Upper lobe of left lung (tissue), 6 donors: ENCODE data around the gene LIN7B. TPM values are rescaled to one million over a fixed set of nuclear protein-coding genes. Genes with fewer than 3 reads are reported as not detected.
A peak's percentile ranks its signal among the peaks of the same experiment; 100 is the strongest.

ENCODE experiments used
- ATAC-seq, 2 donors: fragments of 200-7000 bp; cut with Tn5 transposase; one replicate each; pipeline ENCODE4 v1.9.1; 2022; ENCODE audit warnings: mild to moderate bottlenecking in 2 of 2, moderate library complexity in 2 of 2; ENCODE audit not compliant: low FRiP score in 2 of 2
- DNase-seq, 2 donors: peaks; one replicate each; pipeline ENCODE4 v3.0.0-alpha.2; 2019 to 2020
- H3K27ac ChIP-seq, 4 donors: fragments of 200-600 bp; sonication (generic); one replicate each; pipeline ENCODE4 v1.5.1; 2016 to 2019
- H3K27me3 ChIP-seq, 4 donors: fragments of 200-600 bp; sonication (generic); one replicate each; pipeline ENCODE4 v1.5.1; 2017 to 2019
- H3K36me3 ChIP-seq, 4 donors: fragments of 200-600 bp; sonication (generic); one replicate each; pipeline ENCODE4 v1.5.1; 2016 to 2019
- H3K4me1 ChIP-seq, 4 donors: fragments of 200-600 bp; sonication (generic); one replicate each; pipeline ENCODE4 v1.5.1; 2018 to 2019
- H3K4me3 ChIP-seq, 4 donors: fragments of 200-600 bp; sonication (generic); one replicate each; pipeline ENCODE4 v1.5.1; 2017 to 2019; ENCODE audit warnings: mild to moderate bottlenecking in 2 of 4, moderate library complexity in 1 of 4
- H3K9me3 ChIP-seq, 4 donors: fragments of 200-600 bp; sonication (generic); one replicate each; pipeline ENCODE4 v1.5.1; 2018 to 2019
- EP300 ChIP-seq, 4 donors: sonication (generic); formaldehyde crosslinking; IDR thresholded peaks; one replicate each; pipeline ENCODE4 v1.5.1; 2017; ENCODE audit warnings: antibody characterized with exemption in 4 of 4, control low read depth in 2 of 4
- POLR2A ChIP-seq, 4 donors: fragments of 450-650 bp; IDR thresholded peaks; one replicate each; pipeline ENCODE4 v1.5.1; 2016 to 2017; ENCODE audit warnings: antibody characterized with exemption in 4 of 4, mild to moderate bottlenecking in 2 of 4
- POLR2AphosphoS5 ChIP-seq, 2 donors: sonication (generic); formaldehyde crosslinking; IDR thresholded peaks; one replicate each; pipeline ENCODE4 v1.5.1; 2017; ENCODE audit warnings: antibody characterized with exemption in 2 of 2
- WGBS, 2 donors: methylation state at CpG; one replicate each; pipeline ENCODE4 v1.1.5; 2017 to 2018; 5-methylcytosine and 5-hydroxymethylcytosine counted together
- small RNA-seq, 4 donors: library from RNA; depleted of rRNA; stranded (forward); fragments of <200 nt; gene quantifications; one replicate each; pipeline ENCODE3, GENCODE V24; 2016
- total RNA-seq, 6 donors: library from RNA; depleted of rRNA in 4 of 6; stranded (reverse); fragments of >200 nt in 4 of 6; gene quantifications; one replicate each; pipeline versions ENCODE4 v1.1.0 to v1.2.1, GENCODE V29; 2016 to 2021
- TF ChIP-seq, protein P1 (sequence below), 6 experiments: fragments of 450-650 bp in 4 of 6; fragments of 200-600 bp in 2 of 6; sonication (generic) in 2 of 6; IDR thresholded peaks; one replicate each; pipeline ENCODE4 v1.5.1; 2016 to 2019; ENCODE audit warnings: antibody characterized with exemption in 6 of 6
- donor health status: DM: no; HTN: no; CAD: no; lungs with moderate emphysema.
- donor health status: DM: no; HTN: yes; CAD: no; lungs with severe emphysema.

LIN7B gene
- total RNA-seq, 6 donors from 2014 or later = 3.1 to 10.2 (median 7.6) TPM

DNA sequence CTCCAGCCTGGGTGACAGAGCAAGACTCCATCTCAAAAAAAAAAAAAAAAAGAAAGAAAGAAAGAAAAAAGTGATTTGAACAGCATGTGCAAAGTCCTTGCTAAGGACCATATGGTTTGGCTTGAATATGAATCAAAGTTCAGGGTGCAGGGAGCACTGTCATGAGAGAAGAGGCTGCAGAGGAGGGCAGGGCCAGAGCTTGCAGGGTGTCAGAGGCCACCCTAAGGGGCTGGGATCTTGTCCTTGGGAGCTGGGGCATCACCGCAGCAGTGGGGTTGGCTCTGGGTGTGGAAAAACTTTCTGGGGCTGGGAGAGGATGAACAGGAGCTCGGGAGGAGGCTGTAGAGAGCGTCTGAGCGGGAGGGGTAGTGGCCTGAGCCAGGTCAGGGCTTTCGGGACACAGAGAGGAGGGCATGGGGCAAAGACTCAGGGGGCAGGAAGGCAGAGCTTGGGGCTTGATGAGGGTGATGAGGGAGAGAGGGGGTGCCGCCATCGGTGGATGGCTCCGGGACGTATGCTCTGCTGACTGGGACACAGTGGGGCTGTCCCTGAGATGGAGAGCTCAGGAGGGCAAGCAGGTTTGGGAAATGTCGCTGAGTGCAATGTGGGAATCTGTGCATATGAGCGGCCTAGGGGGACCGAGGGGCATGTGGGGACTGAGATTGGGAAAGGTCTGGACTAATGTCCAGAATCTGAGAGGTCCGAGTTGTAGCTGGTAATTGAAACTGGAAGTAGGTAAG, 46.5 kb downstream of the LIN7B start:
- TF ChIP-seq EP300 (IDR thresholded peaks at IDR 0.05) = no peak
- Histone ChIP-seq H3K4me1 (peaks cover 20 to 34% (median 25%) of the 10 kb centered on the region in 4 donors), H3K36me3 (peaks cover 0 to 5% (median 0%) of the 10 kb centered on the region in 4 donors), H3K4me3 (no peak overlapping the region), H3K27me3 (no peaks in the 10 kb centered on the region), H3K9me3 (no peaks in the 10 kb centered on the region), H3K27ac (no peak overlapping the region)
- DNase-seq (no peak), ATAC-seq (no peak)
- WGBS, 2 donors = 90 to 95% methylated on average over 13 of the region's 13 CpGs

DNA sequence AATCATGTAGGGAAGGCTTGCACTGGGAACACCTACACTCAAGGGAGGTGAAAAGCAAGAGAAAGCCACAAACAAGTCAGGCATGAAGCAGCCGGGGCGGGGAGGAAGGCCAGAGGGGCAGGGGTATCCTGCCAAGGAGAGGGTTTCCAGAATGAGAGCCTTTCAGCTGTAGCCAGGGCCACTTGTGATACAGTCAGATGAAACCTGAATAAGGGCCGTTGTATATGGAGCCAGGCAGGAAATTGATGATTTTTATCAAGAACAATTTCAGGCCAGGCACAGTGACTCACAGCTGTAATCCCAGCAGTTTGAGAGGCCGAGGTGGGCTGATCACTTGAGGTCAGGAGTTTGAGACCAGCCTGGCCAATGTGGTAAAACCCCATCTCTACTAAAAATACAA, 47.8 kb downstream of the LIN7B start:
- ATAC-seq = no peak
- no peak for TF ChIP-seq EP300 (IDR thresholded peaks at IDR 0.05)
- TF ChIP-seq POLR2AphosphoS5 (IDR thresholded peaks at IDR 0.05) = no peak
- TF ChIP-seq POLR2A (IDR thresholded peaks at IDR 0.05) = no peak
- TF ChIP-seq, protein P1, sequence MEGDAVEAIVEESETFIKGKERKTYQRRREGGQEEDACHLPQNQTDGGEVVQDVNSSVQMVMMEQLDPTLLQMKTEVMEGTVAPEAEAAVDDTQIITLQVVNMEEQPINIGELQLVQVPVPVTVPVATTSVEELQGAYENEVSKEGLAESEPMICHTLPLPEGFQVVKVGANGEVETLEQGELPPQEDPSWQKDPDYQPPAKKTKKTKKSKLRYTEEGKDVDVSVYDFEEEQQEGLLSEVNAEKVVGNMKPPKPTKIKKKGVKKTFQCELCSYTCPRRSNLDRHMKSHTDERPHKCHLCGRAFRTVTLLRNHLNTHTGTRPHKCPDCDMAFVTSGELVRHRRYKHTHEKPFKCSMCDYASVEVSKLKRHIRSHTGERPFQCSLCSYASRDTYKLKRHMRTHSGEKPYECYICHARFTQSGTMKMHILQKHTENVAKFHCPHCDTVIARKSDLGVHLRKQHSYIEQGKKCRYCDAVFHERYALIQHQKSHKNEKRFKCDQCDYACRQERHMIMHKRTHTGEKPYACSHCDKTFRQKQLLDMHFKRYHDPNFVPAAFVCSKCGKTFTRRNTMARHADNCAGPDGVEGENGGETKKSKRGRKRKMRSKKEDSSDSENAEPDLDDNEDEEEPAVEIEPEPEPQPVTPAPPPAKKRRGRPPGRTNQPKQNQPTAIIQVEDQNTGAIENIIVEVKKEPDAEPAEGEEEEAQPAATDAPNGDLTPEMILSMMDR (IDR thresholded peaks at IDR 0.05) = no peak
- 41 to 57% methylated on average over 4 of the region's 4 CpGs for WGBS, 2 donors
- no peak overlapping the region for H3K4me3 ChIP-seq
- no peak for DNase-seq
- no peaks in the 10 kb centered on the region for H3K9me3 ChIP-seq
- peaks cover 25 to 39% (median 31%) of the 10 kb centered on the region in 4 donors for H3K4me1 ChIP-seq
- peak overlapping the region in 1 of 4 donors; percentile 40 for H3K27ac ChIP-seq
- H3K36me3 ChIP-seq = peaks cover 0 to 5% (median 0%) of the 10 kb centered on the region in 4 donors
- H3K27me3 ChIP-seq = no peaks in the 10 kb centered on the region

DNA sequence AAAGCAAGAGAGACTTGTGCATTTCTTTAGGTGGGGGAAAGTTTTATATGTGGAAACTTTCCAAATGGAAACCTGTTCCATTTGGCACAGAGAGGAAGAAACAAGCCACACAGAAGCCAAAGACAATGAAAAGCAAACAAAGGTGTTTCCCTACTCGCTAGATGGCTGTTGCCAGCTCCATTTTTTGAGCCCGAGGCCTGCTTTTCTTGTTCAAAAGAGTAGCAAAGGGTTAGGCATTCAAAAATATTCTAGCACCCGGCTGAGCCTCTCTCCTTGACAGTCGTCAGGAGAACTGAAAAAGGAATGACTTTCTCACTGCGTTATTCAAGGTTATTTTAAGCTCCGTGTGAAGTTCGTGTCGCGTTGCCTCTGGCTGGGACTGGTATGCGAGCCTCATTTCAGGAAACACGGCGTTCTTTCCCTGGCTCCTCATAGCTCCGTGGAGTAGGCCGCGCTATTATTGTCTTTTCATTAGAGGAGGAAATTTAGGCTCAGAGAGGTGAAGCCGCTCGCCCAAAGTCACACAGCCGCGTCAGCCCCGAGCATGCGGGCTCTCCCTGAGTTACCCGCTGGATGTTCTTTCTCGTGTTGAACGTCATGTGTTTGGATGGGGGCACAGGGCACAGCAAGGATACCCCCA, 51.1 kb downstream of the LIN7B start:
- peaks cover 15 to 24% (median 16%) of the 10 kb centered on the region in 4 donors for H3K4me1 ChIP-seq

DNA sequence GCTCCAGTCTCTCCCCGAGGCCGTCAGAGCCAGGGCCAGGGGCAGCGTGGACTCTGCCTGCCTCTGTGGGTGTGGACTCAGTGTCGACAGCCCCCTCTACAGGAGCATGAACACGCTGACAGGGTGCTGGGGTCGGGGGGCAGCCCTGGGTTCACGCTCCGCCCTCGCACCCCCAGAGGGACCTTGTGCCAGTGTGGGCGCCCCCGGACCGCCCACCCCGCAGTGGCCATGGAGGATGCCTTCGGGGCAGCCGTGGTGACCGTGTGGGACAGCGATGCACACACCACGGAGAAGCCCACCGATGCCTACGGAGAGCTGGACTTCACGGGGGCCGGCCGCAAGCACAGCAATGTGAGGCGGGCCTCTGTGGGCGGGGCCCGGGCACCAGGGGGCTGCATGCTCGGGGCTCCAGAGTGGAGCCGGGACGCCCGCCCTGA, 51.7 kb downstream of the LIN7B start:
- H3K27ac ChIP-seq = peak overlapping the region; percentile 71 to 82 (median 74)
- H3K36me3 ChIP-seq = peaks cover 3 to 37% (median 26%) of the 10 kb centered on the region in 4 donors
- TF ChIP-seq POLR2AphosphoS5 (IDR thresholded peaks at IDR 0.05) = no peak
- whole genome bisulfite sequencing, 2 donors = 60 to 92% methylated on average over 5 to 9 of the region's 30 CpGs
- H3K4me1 ChIP-seq = peaks cover 15 to 19% (median 16%) of the 10 kb centered on the region in 4 donors
- H3K27me3 ChIP-seq = no peaks in the 10 kb centered on the region
- ATAC-seq (peak in 1 of 2 donors; percentile 61), DNase-seq (peak in 1 of 2 donors; percentile 77)
- no peaks in the 10 kb centered on the region for H3K9me3 ChIP-seq
- H3K4me3 ChIP-seq = no peak overlapping the region

More for the DNA sequence above, 51.1 kb downstream of the LIN7B start:
- Histone ChIP-seq H3K4me3 (no peak overlapping the region), H3K36me3 (peaks cover 0 to 30% (median 21%) of the 10 kb centered on the region in 4 donors), H3K9me3 (no peaks in the 10 kb centered on the region), H3K27ac (peak overlapping the region; percentile 71 to 82 (median 74)), H3K27me3 (no peaks in the 10 kb centered on the region)
- 51 to 57% methylated on average over 22 to 24 of the region's 24 CpGs for WGBS, 2 donors
- ATAC-seq (peak in 1 of 2 donors; percentile 44), DNase-seq (peak in 1 of 2 donors; percentile 46)
- TF ChIP-seq POLR2AphosphoS5 (IDR thresholded peaks at IDR 0.05) = no peak
- TF ChIP-seq EP300 (IDR thresholded peaks at IDR 0.05) = no peak
- TF ChIP-seq POLR2A (IDR thresholded peaks at IDR 0.05) = no peak
- TF ChIP-seq, protein P1 (IDR thresholded peaks at IDR 0.05) = no peak

DNA sequence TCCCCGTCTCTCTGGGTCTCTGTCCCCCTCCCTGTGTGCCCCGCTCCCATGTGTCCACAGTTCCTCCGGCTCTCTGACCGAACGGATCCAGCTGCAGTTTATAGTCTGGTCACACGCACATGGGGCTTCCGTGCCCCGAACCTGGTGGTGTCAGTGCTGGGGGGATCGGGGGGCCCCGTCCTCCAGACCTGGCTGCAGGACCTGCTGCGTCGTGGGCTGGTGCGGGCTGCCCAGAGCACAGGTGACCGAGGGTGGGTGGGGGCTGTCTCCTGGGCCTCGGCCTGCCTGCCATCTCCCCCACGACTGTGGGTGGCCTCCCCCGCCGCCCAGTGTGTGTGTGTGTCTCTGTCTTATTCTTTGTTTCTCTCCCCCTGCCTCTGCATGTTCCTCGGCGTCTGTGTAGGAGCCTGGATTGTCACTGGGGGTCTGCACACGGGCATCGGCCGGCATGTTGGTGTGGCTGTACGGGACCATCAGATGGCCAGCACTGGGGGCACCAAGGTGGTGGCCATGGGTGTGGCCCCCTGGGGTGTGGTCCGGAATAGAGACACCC, 53.8 kb downstream of the LIN7B start:
- H3K36me3 ChIP-seq = peaks cover 14 to 52% (median 46%) of the 10 kb centered on the region in 4 donors
- TF ChIP-seq, protein P1 (IDR thresholded peaks at IDR 0.05) = no peak

More for the DNA sequence above, 53.8 kb downstream of the LIN7B start:
- H3K27me3 ChIP-seq = no peaks in the 10 kb centered on the region
- H3K27ac ChIP-seq = no peak overlapping the region
- no peak for DNase-seq
- H3K9me3 ChIP-seq = no peaks in the 10 kb centered on the region
- peaks cover 15 to 18% (median 16%) of the 10 kb centered on the region in 4 donors for H3K4me1 ChIP-seq
- WGBS, 2 donors = 91 to 95% methylated on average over 13 to 25 of the region's 25 CpGs
- peak in 1 of 2 donors; percentile 47 for ATAC-seq
- H3K4me3 ChIP-seq = no peak overlapping the region

Small RNA genes lying within 50 kb of the gene (small RNA-seq; reads per million reads assigned to genes)
- gene RN7SL708P = 0 to 0.12 (median 0) reads per million in 4 donors

Other genes with a start within 250 kb of the LIN7B start
- gene PLEKHA4, start 245.8 kb upstream of the LIN7B start, total RNA-seq = 10 to 100 TPM in 5 of 6 donors, 1 to 10 TPM in 1; 6.3 to 34.9 (median 21.2) TPM
- 100 to 1,000 TPM in 5 of 6 donors, 10 to 100 TPM in 1; 96.2 to 194 (median 114) TPM for gene PPP1R15A, start 241.9 kb upstream of the LIN7B start, total RNA-seq
- gene TULP2, start 215.6 kb upstream of the LIN7B start, total RNA-seq = 1 to 10 TPM in 1 of 6 donors, under 1 TPM in 2, not detected in 3; 0.30 to 4.9 (median 0.86) TPM
- 100 to 1,000 TPM; 278 to 463 (median 341) TPM for gene NUCB1, start 214.1 kb upstream of the LIN7B start, total RNA-seq
- gene DHDH, start 180.7 kb upstream of the LIN7B start, total RNA-seq = 1 to 10 TPM; 1.9 to 6.3 (median 2.8) TPM
- 100 to 1,000 TPM in 4 of 6 donors, 10 to 100 TPM in 2; 68.1 to 143 (median 112) TPM for gene BAX, start 159.5 kb upstream of the LIN7B start, total RNA-seq
- over 10,000 TPM in 3 of 6 donors, 1,000 to 10,000 TPM in 3; 5,928 to 23,282 (median 11,982) TPM for gene FTL, start 149.1 kb upstream of the LIN7B start, total RNA-seq
- gene GYS1, start 121.1 kb upstream of the LIN7B start, total RNA-seq = 10 to 100 TPM; 26.4 to 79.6 (median 35.6) TPM
- gene RUVBL2, start 120.5 kb upstream of the LIN7B start, total RNA-seq = 100 to 1,000 TPM in 2 of 6 donors, 10 to 100 TPM in 4; 45.7 to 105 (median 70.6) TPM
- gene LHB, start 97.3 kb upstream of the LIN7B start, total RNA-seq = under 1 TPM in 1 of 6 donors, not detected in 5; 0.77 TPM
- not detected for gene CGB3, start 90.0 kb upstream of the LIN7B start, total RNA-seq
- gene CGB2, start 82.5 kb upstream of the LIN7B start, total RNA-seq = not detected
- not detected for gene CGB1, start 77.5 kb upstream of the LIN7B start, total RNA-seq
- not detected for gene CGB5, start 70.5 kb upstream of the LIN7B start, total RNA-seq
- gene CGB8, start 65.3 kb upstream of the LIN7B start, total RNA-seq = not detected
- 1 to 10 TPM in 1 of 6 donors, under 1 TPM in 5; 0.22 to 5.2 (median 0.55) TPM for gene CGB7, start 56.6 kb upstream of the LIN7B start, total RNA-seq
- 10 to 100 TPM in 1 of 6 donors, 1 to 10 TPM in 5; 1.2 to 10.5 (median 4.9) TPM for gene NTF4, start 49.6 kb upstream of the LIN7B start, total RNA-seq
- gene KCNA7, start 41.7 kb upstream of the LIN7B start, total RNA-seq = not detected
- 1,000 to 10,000 TPM in 1 of 6 donors, 100 to 1,000 TPM in 5; 147 to 1,500 (median 176) TPM for gene SNRNP70, start 28.9 kb upstream of the LIN7B start, total RNA-seq
- 1 to 10 TPM in 4 of 6 donors, under 1 TPM in 1, not detected in 1; 0.89 to 7.9 (median 2.3) TPM for gene C19orf73, start 4.8 kb downstream of the LIN7B start, total RNA-seq
- gene PPFIA3, start 5.2 kb downstream of the LIN7B start, total RNA-seq = 10 to 100 TPM in 1 of 6 donors, 1 to 10 TPM in 5; 2.4 to 11.5 (median 5.9) TPM
- gene HRC, start 41.0 kb downstream of the LIN7B start, total RNA-seq = 1 to 10 TPM in 3 of 6 donors, under 1 TPM in 2, not detected in 1; 0.61 to 2.1 (median 1.2) TPM
- 100 to 1,000 TPM in 1 of 6 donors, 10 to 100 TPM in 5; 23.9 to 120 (median 49.3) TPM for gene TRPM4, start 43.4 kb downstream of the LIN7B start, total RNA-seq
- 1 to 10 TPM in 5 of 6 donors, under 1 TPM in 1; 0.44 to 4.2 (median 2.0) TPM for gene SLC6A16, start 210.8 kb downstream of the LIN7B start, total RNA-seq
- gene CD37, start 221.0 kb downstream of the LIN7B start, total RNA-seq = 100 to 1,000 TPM in 4 of 6 donors, 10 to 100 TPM in 2; 63.5 to 156 (median 123) TPM
- 10 to 100 TPM; 13.6 to 38.0 (median 20.5) TPM for gene TEAD2, start 248.0 kb downstream of the LIN7B start, total RNA-seq
- under 1 TPM in 3 of 6 donors, not detected in 3; 0.40 to 0.69 (median 0.61) TPM for gene DKKL1, start 249.5 kb downstream of the LIN7B start, total RNA-seq